Measurements from ENCODE around the gene ELP5.

GRCh38 chr17:7263801-7264078 is 11.7 kb downstream of the ELP5 start:
- no peak for TF ChIP-seq CTCF (IDR thresholded peaks at IDR 0.05; ENCODE audit: low read depth, low read length)
- no peak for TF ChIP-seq EZH2phosphoT487 (IDR thresholded peaks at IDR 0.05; ENCODE audit: low read depth)
